AG04450 (cell line): ENCODE measurements around the gene SLC2A9. TPM values are rescaled to one million over a fixed set of nuclear protein-coding genes. Genes with fewer than 3 reads are reported as not detected.

ENCODE experiments used
- CTCF ChIA-PET: fragments of 300-600, 350-600 bp; formaldehyde crosslinking; extraction: SDS; loops from one replicate; lab custom pipeline; 2022; ENCODE audit warnings: antibody characterized with exemption, inconsistent platforms; lab: Charles Lee
- POLR2A ChIA-PET: fragments of 350-600 bp; formaldehyde crosslinking; extraction: SDS; loops from one replicate; lab custom pipeline; 2021; ENCODE audit warnings: antibody characterized with exemption, inconsistent platforms; lab: Yijun Ruan, JAX
- DNase-seq: peaks from one replicate; pipeline ENCODE4 v3.0.0-alpha.2; 2011; ENCODE audit warnings: low read depth, low spot score
- H3K27ac ChIP-seq: one replicate; pipeline ENCODE4 v1.5.1; 2012; ENCODE audit warnings: low read depth, low read length, control low read depth
- H3K27me3 ChIP-seq: one replicate; pipeline ENCODE4 v1.6.0; 2012; ENCODE audit warnings: low read length; ENCODE audit not compliant: control insufficient read depth, insufficient read depth
- H3K4me3 ChIP-seq: 2 replicates; pipeline ENCODE4 v1.5.1; 2011; ENCODE audit warnings: mild to moderate bottlenecking, low read depth, low read length, control low read depth
- H3K9me3 ChIP-seq: 2 replicates; pipeline ENCODE4 v1.5.1; 2012; ENCODE audit warnings: low read length; ENCODE audit not compliant: control insufficient read depth, insufficient read depth
- polyA plus RNA-seq: library from polyadenylated mRNA; depleted of rRNA; stranded (reverse); fragments of >200 nt; gene quantifications from 2 replicates; pipeline ENCODE4 v1.2.3, GENCODE V29; 2011
- TF ChIP-seq, protein P1 (sequence below): IDR thresholded peaks from 2 replicates; pipeline ENCODE4 v1.5.1; 2011; ENCODE audit warnings: low read depth, low read length, control low read depth, inconsistent platforms

Gene SLC2A9
- polyA plus RNA-seq, 1 experiment, result 2.4 TPM

DNA sequence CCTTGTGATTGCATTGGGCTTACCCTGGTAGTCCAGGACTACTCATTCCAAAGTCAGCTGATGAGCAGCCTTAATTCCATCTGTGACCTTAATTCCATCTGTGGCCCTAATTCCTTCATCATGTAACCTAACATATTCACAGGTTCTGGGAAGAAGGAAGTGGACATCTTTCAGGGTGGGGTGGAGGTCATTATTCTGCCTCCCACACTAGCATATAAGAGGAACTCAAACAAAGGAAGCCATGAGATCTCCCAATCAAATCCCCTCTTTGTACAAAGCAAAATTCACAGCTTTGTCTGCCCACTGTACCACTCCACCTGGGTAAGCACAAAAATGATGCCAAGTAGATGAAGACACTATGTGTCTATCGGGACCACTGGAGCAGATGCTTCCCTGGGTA is 87.3 kb downstream of the SLC2A9 start:
- POLR2A ChIA-PET, result no interaction called here
- TF ChIP-seq, protein P1, sequence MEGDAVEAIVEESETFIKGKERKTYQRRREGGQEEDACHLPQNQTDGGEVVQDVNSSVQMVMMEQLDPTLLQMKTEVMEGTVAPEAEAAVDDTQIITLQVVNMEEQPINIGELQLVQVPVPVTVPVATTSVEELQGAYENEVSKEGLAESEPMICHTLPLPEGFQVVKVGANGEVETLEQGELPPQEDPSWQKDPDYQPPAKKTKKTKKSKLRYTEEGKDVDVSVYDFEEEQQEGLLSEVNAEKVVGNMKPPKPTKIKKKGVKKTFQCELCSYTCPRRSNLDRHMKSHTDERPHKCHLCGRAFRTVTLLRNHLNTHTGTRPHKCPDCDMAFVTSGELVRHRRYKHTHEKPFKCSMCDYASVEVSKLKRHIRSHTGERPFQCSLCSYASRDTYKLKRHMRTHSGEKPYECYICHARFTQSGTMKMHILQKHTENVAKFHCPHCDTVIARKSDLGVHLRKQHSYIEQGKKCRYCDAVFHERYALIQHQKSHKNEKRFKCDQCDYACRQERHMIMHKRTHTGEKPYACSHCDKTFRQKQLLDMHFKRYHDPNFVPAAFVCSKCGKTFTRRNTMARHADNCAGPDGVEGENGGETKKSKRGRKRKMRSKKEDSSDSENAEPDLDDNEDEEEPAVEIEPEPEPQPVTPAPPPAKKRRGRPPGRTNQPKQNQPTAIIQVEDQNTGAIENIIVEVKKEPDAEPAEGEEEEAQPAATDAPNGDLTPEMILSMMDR, result no peak
- Histone ChIP-seq H3K27ac (no peak overlapping the region), H3K9me3 (no peaks in the 10 kb centered on the region), H3K4me3 (no peak overlapping the region), H3K27me3 (no peaks in the 10 kb centered on the region)
- no peak for DNase-seq
- CTCF ChIA-PET, result no interaction called here

DNA sequence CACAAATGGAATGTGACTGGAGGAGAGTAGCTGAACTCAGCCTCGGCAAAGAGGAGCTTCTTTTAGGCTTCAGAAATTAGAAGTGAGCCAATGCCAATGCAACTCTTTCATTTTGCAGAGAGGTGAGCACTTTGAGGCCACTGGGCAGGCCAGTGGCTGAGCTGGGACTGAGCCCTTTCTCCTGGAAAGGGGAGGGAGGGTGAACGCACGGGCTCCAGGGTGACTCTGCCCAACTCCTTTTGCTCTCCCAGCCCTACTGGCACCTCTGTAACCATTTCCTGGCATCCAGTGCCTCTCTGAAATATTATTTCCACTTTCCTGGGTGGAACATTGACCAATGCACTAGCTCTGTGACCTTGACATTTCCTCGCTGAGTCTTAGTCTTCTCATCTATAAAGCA is 88.1 kb downstream of the SLC2A9 start:
- TF ChIP-seq, protein P1, result no peak
- Histone ChIP-seq H3K27ac (no peak overlapping the region), H3K9me3 (no peaks in the 10 kb centered on the region), H3K27me3 (no peaks in the 10 kb centered on the region), H3K4me3 (no peak overlapping the region)
- POLR2A ChIA-PET, result no interaction called here
- CTCF ChIA-PET, result no interaction called here
- no peak for DNase-seq

DNA sequence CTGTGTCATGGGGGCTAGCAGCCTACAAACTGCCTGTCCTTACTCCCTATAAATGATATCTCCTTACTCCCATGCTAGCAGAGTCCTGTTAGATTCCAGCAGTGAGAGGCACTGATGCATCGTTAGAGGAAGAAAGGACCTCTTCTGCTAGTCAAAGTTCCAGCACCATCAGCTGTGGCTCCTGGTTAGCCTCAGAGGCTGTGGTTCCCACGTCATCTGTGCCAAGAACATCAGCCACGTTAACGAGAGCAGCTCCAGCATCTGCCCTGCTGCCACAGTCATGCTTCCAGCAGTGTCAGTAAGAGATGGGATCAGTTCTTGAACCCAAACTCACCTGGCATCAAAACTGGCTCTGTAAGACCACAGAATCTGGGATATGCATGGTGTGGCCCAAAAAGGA is 88.5 kb downstream of the SLC2A9 start:
- Histone ChIP-seq H3K27ac (no peak overlapping the region), H3K4me3 (no peak overlapping the region), H3K9me3 (no peaks in the 10 kb centered on the region), H3K27me3 (no peaks in the 10 kb centered on the region)
- TF ChIP-seq, protein P1, result no peak
- ChIA-PET POLR2A (no interaction called here), CTCF (no interaction called here)
- no peak for DNase-seq

DNA sequence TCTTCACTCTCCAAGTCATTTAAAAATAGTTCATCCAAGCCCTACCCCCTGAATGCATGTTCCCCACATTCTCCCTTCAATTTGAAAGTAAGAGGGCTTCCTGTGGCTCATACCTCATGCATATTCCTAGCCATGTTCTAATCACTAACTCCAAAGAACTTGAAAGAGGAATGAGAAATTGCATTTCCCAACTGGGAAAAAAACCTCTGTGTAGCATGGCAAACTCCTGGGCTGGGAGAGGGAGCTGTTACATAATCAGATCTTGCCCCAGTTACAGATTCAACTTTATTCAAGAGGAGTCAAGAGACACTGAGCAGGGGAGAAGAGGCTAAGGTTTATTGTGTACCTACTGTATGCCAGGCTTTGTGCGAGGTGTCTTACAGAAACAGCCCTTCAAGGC is 90.2 kb downstream of the SLC2A9 start:
- TF ChIP-seq, protein P1, result no peak
- Histone ChIP-seq H3K27me3 (no peaks in the 10 kb centered on the region), H3K27ac (no peak overlapping the region), H3K4me3 (no peak overlapping the region), H3K9me3 (no peaks in the 10 kb centered on the region)
- ChIA-PET CTCF (no interaction called here), POLR2A (no interaction called here)
- DNase-seq, result no peak

DNA sequence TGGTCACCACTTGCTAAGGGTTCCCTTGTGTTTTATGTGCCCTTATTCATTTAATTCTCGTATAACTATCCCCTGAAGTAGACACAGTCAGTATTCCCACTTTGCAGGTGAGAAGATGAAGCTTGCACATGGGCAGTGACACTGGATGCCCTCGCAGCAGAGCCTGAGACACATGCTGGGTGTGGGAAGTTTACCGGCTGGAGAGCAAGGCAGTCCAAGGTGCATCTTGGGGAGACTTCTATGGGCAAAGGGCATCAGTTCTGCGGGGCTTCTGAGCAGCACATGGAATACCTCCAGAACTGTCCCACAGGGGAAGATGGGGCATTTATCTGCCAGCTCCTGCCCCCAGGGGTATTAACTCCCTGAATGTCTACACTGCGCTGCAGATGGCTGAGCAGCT is 92.2 kb downstream of the SLC2A9 start:
- no peak for DNase-seq
- Histone ChIP-seq H3K9me3 (no peaks in the 10 kb centered on the region), H3K27me3 (no peaks in the 10 kb centered on the region), H3K27ac (no peak overlapping the region), H3K4me3 (no peak overlapping the region)
- POLR2A ChIA-PET, result no interaction called here
- CTCF ChIA-PET, result interaction anchor here (0.6 kb wide), 1 partner anchor 65 kb away, joined by 6 read pairs; no protein-coding TSS in a partner anchor
- TF ChIP-seq, protein P1, result no peak
